Activated T-cell treated with anti-CD3 and anti-CD28 coated beads, Interleukin-2, amount 50 U/mL, for 1 hour (primary cell): ENCODE results near the gene SUN2.

Experiments
- DNase-seq: peaks from one replicate; pipeline ENCODE4 v3.0.0-alpha.2; 2020

The SUN2 gene

DNA sequence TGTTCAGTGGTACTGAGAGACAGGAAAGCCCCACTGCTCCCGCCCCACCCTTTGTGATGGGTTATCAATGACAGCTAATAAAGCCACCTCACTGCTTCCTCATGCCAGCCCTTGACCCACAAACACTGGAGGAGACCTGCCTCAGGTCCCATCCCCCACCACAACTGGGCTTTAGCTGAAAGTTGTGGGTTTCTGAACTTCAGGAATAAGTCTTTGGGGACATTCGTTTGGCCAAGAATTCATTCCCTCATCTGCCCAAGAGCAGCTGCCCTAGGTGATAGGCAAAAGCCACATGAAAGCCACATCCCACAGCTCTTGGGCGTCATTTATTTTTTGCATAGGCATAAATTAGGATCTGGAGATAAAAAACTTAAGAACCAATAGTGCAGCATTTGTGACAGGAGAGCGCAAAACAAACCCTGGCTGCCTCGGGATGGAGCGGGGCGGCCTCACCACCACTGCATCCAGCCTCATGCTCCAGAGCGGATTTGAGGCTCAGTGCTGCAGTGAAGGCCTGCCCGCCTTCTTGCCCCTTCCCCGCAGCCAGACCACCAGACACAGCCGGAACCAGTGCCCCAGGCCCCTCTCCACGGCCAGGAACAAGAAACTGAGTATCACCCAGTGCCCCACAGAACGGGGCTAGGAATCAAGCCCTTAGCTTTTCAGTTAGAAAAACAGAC is 21.2 kb downstream of the SUN2 start:
- DNase-seq = no peak

DNA sequence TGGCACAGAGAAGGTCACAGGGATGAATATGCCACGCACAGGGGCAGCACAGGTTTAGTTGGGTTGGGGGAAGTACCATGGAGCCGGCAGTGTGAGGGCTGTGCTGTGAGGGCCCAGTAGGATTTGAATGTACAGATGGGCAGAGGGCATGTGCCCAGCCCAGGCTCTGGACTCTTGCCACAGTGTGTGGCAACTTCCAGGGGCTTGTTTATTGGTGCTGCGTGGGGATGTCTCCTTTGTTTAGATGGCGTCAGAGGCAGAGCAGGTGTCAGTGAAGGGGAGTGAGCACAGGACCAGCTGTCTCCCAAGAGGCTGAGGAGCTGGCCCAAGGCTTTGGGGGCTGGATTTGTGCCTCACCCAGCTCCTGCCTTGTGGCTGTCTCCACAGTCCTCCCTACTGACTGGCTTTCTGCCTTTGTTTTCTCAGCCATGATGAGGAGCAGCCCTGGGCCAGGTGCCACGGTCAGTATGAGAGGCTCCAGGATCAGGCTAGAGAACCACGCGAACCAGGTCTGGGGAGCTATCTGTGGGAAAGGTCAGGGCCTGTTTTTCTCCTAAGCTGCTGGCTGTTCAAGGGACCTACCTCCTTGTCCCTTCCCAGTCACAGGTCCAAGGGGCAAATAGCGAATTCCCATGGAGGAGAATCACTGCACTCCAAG is 21.9 kb downstream of the SUN2 start:
- DNase-seq = no peak

DNA sequence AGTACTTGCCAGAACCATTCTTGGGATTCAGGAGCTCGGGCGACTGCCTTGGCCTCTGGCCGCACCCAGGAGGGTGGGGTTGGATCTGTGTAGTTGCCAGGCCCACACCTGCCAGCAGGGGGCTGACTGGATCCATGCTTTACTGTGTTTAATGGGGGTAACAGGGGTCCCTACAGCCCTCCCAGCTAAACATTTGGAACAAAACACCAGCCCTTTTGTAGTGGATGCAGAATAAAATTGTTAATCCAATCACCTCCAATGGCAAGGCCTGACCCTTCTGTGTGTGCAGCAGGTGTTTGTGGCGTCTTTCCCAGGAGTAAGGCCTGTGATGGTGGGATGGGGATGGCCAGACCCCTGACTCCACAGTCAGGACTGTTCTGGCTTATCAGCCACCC is 22.5 kb downstream of the SUN2 start:
- DNase-seq = peak; percentile 69

DNA sequence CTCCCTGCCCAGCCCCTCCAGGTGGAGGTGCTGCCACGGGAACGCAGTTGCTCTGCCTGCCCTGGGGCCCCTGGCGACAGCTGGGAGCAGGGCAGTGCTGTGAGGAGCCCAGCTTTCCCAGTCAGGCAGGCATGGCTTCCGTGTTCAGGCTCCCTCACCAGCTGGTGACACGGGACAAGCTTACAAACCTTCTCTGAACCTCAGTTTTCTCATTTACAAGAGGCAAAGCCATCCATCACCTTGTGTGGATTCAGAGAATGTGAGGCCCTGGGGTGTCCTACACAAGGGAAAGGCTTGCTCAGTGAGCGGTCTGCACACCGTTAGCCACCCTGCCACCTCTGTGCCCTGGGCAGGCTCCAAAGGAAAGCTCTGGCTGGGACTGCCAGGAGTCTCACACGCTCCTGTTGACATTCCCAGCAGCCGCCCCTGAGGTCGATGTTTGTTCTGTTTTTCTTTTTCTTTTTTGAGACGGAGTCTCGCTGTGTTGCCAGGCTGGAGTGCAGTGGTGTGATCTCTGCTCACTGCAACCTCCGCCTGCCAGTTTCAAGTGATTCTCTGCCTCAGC is 23.5 kb downstream of the SUN2 start:
- DNase-seq = no peak

DNA sequence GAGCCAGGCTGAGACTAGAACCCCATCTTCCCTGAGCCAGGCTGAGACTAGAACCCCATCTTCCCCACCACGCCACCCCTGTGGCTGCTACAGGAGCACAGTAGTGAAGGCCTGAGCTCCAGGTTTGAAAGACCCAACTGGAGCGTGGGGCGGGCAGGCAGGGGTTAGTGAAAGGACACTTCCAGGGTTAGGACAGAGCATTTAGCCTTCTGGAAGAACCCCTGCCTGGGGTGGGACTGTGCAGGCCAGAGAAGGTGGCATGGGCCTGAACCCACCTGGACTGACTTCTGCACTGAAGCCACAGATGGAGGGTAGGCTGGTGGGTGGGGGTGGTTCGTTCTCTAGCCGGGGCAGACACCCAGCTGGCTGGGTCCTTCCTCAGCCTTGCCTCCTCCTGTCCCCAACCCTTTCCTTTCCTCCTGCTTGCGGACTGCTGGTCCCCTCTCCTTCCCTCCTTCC is 24.1 kb downstream of the SUN2 start:
- peak; percentile 23 for DNase-seq

DNA sequence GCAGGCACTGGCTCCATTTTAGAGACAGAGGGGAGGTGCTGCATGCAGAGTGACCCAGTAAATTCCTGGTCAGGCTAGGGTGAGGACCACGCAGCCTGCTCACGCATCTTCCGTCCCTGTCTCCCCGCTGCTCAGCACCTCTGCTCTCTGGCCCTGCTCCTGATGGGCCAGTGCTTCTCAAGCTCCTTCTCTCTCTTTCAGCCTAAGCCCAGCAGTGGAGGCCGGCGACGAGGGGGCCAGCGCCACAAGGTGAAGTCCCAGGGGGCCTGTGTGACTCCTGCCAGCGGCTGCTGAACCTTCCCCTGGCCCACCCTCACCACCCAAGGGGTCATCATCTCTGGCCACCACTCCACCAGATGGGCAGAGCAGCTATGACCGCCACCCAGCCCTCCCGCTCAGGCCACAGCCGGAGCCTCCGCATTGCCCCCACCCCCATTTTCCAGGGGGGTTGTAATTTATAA is 25.4 kb downstream of the SUN2 start:
- DNase-seq = peak; percentile 17

DNA sequence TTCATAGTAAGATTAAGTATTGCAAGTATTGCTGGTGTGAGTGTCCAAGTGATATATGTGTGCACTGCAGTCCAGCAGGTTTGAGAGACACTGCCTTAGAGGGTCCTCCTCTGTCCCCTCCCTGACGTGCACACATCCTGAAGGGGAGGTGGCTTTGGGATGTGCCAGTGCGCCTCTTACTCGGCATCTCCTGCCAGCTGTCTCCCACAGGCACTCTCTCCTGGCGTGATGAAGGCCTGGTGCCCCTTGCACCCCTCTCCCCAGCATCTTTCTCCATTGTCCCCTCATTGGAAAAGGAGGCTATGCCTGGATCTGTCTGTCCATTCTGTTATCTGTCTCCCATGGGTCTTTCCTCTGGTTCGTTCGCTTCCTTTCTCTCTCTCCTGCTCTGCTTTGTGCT is 25.9 kb downstream of the SUN2 start:
- peak; percentile 13 for DNase-seq

DNA sequence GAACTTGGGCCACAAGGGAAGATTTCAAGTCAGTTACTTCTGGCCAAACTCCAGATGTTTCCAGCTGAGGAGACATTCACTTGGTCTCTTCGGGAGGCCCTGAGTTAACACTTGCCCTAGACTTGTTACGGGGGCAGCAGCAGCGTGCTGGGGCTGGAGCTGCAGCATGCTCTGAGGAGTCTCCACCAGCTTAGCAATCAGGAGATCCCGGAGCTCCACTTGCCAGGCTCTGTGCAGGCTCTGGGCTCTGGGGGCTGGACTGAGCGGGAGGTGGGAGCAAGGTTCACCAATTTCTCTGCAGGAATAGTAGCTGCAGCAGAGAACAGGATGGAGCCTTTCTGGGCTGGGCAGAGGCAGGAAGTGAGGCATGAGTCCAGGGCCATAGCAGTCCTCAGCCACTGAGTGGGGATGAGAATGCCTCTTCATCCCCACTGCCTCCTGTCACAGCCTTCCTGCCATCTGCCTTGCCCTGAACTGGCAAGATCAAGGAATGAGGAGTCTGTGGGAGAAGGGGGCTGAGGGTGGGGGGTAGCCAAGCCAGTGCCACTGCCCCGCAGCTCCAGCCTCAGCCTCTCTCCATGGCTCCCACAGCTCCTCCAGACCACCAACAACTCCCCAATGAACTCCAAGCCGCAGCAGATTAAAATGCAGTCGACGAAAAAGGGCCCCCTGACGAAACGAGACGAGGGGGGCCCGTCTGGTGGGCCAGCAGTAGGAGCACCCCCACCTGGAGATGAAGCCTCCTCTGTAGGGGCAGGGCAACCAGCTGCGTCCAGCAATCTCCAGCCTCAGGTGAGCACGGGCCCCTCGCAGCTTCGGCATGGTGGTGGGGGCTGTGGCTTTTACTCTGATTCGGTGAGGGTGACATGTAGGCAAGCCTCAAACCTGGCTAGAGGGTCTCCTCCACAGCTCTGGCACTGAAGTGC is 26.7 kb downstream of the SUN2 start:
- peak; percentile 12 for DNase-seq

DNA sequence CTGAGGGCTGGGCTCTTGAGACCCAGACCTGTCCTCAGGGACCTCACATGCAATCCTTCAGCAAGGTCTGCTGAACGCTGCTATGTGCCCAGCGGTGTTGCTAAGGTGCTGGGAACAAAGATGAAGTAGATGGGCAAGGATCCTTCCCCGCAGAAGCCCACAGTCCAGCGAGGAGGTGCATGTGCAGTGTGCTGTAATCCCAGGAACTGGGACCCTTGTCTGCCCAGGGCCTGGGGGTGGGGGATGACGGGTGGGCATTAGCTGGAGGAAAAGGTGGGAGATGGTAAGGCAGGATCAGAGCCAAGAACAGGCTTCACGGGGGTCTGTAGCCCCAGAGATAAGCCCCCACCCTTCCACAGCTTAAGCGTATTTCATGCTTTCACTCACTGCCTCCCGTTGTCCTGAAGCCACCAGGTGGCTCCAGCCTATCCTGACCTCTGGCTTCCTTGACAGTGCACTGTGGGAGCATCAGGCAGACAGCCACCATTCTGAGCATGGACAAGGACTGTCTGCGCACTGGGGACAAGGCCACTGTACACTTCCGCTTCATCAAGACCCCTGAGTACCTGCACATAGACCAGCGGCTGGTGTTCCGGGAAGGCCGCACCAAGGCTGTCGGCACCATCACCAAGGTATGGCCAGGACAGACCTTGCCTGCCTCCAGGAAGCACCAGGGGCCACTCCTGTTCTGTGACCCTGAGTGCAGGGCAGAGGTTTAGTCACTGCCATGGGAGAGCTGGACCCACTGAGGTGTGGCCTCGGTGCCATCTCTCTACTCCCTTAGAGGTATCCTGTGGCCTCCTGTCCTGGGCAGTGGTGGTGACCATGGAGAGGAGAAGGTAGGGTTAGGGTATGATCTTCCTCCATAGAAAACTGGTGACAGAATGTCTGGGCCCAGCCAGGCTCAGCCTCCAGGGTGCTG is 28.0 kb downstream of the SUN2 start:
- peak; percentile 16 for DNase-seq

DNA sequence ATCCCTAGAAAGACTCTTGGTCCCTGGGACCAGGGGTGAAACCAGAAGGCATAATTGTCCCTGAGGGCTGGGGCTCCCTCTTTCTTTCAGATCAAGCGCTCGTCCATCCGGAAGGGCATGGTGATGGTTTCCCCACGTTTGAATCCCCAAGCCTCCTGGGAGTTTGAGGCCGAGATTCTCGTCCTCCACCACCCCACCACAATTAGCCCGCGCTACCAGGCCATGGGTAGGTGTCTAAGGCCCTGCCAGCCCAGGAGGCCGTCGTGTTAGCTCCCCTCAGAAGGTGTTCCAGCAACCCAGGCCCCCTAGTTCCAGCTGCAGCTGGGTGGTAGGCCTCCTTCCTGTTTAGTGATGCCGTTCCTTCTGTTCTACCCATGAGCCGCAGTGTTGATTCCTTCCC is 28.7 kb downstream of the SUN2 start:
- no peak for DNase-seq

DNA sequence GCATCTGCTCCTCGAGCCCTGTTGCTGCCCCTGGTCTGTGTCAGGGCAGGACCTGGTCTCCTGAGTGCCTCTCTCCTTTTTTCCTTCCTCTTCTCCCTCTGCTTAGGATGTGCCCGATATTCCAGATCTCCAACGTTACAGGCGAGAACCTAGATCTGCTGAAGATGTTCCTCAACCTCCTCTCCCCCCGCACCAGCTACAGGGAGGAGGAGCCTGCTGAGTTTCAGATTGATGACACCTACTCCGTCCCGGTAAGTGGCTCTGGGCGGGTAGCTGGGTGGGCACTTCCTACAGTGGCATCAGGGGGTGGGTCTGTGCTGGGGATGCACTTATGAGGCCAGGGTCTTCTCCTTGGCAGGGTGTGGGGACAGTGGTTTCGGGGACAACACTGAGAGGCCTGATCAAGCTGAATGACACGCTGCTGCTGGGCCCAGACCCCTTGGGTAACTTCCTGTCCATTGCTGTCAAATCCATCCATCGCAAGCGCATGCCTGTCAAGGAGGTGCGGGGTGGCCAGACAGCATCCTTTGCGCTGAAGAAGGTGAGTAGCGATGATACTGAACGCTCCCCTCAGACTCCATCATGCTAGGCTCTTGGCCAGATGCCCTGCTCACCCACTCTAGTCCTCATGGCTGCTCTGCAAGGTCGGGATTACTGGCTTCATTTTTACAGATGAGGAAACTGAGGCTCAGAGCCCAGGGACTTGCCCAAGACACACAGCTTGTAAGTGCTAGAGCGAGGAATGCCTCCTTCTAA is 29.7 kb downstream of the SUN2 start:
- peak; percentile 13 for DNase-seq

DNA sequence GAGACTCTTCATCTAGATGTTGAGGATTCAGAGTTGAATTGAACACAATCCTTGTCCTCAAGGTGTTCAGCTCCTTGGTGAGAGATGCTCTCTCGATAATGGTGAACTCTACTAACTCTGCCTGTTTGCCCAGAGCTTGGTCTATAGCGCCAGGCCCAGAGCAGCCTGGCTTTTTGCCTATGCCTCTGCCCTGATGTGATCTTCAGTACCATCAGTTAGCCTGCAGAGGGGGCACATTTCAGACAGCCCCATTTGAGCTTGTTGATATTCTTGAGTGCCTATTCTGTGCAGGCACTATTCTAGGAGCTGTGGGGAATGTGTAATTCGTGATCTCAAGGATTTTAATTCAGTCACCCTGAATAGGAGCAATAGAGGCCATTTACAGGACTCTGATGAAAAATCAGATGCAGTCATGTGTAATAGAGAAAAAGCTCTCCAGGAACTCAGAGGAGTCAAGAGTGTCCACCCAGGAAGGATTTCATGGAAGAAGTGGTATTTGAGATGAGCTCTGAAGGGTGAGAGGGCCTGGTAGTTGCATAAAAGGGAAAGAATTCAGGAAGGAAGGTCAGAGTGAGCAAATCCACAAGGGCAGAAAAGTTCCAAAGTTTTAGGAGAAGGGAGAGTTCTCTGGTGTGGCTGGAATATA is 30.7 kb downstream of the SUN2 start:
- peak; percentile 41 for DNase-seq

DNA sequence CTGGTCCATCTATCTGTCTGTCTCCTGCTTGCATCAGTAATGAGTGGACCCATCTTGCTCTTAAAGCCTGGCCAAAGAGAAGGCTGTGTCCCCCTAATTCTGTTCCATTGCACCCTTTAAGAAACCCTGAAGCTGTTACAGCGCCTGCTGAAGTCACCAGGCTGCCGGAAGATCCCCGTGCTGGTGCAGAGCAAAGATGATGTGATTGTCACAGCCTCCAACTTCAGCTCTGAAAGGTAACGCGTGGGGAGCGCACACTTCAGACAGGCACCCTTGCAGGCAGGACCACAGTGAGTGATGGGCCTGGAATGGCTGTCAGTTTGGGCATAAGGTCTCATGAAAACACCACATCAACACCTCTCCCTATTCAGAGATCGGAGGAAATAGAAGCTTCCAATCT is 31.6 kb downstream of the SUN2 start:
- DNase-seq = no peak

DNA sequence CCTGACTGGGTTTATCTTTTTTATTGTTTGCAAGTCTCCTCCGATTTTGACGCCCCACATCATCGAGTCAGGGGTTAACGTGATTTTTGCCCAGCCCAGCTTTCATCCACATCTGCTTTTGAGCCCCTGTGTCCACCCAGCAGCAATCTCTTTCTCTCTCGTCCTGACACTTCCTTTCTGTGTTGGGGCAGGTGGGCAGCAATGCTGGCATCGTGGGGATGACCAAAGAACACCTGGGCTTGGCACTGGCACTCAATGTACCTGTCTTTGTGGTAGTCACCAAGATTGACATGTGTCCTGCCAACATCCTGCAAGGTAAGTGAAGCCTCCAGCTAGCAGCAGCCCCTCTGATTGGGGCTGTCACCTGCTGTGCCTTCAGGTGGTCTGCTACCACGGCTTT is 34.2 kb downstream of the SUN2 start:
- DNase-seq = no peak

DNA sequence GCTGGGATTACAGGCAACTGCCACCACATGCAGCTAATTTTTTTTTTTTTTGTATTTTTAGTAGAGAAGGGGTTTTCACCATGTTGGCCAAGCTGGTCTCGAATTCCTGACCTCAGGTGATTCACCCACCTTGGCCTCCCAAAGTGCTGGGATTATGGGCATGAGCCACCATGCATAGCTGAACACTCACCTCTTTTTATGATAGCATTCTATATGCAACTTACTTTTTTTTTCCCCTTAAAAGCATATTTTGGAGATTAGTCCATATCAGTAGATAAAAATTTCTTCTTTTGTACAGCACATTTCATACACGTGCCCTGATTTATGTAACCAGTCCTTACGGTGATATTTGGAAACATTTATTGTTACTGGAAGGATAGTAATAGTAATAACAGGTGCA is 35.4 kb downstream of the SUN2 start:
- no peak for DNase-seq

DNA sequence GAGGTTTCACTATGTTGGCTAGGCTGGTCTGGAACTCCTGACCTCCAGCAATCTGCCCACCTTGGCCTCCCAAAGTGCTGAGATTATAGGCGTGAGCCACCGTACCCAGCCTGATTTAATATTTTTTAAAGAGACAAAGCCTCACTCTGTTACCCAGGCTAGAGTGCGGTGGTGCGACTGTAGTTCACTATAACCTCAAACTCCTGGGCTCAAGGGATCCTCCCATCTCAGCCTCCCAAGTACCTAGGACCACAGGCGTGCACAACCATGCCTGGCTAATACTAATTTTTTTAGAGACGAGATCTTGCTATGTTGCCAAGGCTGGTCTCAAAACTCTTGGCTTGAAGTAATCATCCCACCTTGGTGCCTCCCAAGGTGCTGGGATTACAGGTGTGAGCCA is 36.6 kb downstream of the SUN2 start:
- no peak for DNase-seq

DNA sequence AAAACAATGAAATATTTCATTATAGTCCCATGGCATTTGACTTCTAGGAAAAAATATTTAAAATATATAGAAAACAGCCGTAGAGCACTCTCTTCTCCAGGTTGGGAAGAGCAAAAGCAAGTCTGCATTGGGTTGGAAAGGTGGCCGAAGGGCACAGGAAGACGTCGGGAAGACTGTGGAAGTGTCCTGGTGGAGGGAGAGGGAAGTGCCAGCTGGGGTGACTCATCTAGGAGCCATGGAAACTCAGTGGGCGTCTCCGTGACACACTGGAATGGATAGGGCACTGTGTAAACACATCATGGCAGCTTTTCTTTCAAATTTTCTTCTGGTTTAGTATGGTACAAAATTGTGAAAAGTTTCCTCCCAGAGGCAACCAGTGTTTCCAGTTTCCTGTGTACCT is 37.4 kb downstream of the SUN2 start:
- DNase-seq = no peak

DNA sequence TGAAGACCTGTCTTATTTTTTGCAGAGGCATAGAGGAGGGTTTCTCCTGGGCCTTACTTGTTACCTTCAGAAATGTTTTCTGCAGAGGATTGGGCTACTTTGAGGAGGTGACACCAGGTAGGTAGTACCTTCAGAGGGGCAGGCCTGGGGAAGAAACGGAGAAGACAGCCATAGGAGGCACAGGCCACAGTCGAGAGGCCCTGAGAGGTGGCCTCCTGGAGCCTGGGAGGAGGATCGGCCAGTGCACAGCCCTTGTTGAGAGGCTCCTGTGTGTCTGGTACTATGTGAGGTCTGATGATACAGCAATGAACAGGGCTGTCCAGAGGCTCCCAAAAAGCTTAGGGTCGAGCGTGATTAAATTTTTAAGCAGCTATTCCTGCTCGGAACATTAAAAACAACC is 38.6 kb downstream of the SUN2 start:
- no peak for DNase-seq

DNA sequence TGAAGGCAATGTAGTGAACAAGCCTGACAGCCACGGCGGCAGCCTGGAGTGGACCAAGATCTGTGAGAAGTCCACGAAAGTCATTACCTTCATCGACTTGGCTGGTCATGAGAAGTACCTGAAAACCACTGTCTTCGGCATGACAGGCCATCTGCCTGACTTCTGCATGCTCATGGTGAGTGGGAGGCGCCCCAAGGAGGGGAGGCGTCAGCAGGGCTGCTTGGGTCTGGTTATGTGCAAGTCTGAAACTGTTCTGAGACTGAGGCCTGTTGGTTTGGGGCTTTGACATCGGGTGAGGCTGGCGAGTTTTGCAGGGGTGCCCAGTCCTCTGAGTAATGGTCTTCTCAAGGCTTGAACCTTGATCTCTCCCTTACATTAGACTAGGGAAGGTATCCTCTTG is 39.0 kb downstream of the SUN2 start:
- no peak for DNase-seq

DNA sequence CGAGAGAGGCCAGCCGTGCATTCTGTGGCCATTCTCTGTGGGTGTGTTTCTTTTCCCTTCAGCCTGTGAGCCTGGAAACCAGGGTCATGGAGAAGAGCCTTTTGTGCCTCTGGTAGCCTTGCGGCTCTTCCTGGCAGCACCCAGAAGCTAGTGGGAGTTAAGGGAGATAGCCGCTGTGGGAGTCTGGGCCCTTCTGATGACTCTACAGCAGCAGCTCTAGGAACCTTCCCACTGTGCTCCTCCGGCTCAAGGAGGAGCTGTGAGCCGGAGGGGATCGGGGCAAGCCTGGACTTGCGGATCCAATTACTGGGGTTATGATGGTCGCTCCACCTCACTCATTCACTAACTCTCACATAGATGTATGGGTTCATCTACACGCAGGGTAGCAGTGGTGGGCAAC is 39.5 kb downstream of the SUN2 start:
- DNase-seq = no peak

DNA sequence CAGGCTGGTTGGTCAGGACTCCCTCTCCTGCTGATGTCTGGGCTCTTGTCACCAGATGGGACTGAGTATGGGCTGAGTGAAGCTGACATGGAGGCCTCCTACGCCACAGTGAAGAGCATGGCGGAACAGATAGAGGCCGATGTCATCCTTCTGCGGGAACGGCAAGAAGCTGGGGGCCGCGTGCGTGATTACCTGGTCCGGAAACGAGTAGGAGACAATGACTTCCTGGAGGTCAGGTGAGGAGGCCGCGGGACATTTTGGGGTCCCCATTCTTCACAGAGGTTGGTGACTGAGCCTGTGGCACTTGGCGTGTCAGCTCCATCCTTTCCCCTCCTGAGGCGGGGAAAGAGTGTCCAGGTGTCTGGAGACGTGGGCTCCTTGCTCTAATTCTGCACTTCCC is 39.9 kb downstream of the SUN2 start:
- DNase-seq = no peak
